IPS-NIHi11 (cell line): ENCODE data around the gene FAM168A.
"Not testable (repeated sequence)": the region's sequence is repeated elsewhere in the genome, so short reads cannot be mapped to it uniquely, and the experiment has no call there.

Experiments used
- DNase-seq: peaks from one replicate; pipeline ENCODE4 v3.0.0; 2012; ENCODE audit warnings: mixed read lengths, low spot score

FAM168A gene

DNA sequence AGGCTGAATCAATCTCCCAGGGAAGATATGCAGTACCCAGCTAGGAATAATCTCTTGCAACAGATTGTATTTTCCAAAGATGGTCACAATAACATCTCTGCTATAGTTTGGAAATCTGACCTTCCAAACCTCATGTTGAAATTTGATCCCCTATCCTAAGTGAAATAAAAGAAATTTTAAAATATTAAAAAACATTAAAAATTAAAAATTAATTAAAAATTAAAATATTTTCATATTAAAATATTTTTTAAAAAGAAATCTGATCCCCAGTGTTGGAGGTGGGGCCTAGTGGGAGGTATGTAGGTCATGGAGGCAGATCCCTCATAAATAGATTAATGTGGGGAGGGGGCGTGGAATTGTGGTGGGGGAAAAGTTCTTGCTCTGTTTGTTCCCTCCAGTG, 79.7 kb downstream of the FAM168A start:
- DNase-seq: no peak

DNA sequence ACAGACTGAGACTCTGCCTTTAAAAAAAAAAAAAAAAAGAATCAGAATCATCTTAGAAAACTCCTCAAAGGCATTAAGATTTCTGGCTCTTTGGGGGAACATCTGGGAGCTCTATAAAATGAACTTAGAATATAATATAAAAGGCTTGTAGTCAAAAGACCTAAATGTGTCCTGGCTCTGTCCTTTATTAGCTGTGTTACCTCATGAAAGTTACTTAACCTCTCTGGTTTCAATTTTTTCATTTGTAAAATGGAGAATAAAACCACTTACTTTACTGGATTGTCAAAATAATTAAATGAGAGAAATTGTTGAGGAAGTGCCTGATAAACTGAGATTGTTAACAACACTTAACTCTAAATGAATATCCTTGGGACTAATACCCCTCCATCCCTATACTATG, 81.8 kb downstream of the FAM168A start:
- no peak for DNase-seq

- DNase-seq: no peak
These were observed 84.2 kb downstream of the FAM168A start for GRCh38 chr11:73513707-73514106.

GRCh38 chr11:73510877-73511276, 87.0 kb downstream of the FAM168A start:
- DNase-seq: no peak

- DNase-seq: no peak
These were observed 87.8 kb downstream of the FAM168A start for GRCh38 chr11:73510106-73510505.

- no peak for DNase-seq
These were observed 88.7 kb downstream of the FAM168A start for GRCh38 chr11:73509188-73509587.

DNA sequence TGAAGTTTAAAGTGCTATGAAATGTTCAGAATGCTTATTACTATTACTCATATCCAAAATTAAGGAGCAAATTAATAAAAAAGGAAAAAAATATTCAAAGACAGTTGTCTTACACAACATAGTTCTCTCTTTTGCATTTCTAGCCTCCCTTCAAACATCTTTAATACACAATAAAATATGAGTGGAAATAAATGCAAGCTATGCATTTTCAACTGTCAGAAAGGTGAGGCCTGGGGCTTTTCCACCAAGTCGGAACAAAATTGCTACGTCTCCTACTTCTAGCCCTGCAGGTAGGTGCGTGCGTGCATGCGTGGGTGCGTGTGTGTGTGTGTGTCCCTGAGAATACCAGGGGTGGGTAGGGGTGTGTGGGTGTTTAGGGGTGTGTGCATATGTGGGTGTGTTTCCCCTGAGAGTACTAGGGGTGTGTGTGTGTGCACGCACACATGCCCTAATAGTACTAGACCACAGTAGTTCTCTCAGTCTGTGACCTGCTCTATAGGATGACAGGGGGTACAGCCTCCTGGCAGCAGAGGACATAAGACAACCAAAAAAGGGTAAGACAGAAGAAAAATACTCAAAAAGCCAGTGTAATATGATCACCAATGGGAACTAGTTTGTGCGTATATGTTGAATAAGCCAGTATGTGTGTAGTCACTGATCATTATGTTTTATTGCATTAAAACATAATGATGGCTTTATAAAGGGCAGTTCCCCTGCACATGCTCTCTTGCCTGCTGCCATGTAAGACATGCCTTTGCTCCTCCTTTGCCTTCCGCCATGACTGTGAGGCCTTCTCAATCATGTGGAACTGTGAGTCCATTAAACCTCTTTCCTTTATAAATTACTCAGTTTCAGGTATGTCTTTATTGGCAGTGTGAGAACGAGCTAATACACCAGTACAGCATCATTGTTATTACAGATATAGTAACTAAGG, 89.4 kb downstream of the FAM168A start:
- DNase-seq: no peak

DNA sequence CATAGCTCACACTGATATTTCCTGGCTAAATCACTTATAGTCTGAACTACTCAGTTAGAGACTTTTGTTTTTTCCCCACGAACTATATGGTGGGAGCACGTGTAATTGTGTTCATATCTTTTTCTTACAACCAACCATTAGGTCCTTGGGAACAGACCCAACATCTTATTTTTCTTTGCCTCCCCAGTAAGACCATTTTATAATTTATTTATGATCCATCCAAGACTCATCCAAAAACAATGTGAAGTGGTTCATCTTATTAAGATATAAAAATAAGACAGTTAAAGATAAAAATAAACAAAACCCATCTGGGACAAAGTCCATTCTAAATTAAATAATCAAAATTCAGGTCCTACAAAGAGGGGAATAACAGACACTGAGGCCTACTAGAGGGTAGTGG, 90.8 kb downstream of the FAM168A start:
- no peak for DNase-seq

GRCh38 chr11:73506038-73506437, 91.9 kb downstream of the FAM168A start:
- DNase-seq: no peak

DNA sequence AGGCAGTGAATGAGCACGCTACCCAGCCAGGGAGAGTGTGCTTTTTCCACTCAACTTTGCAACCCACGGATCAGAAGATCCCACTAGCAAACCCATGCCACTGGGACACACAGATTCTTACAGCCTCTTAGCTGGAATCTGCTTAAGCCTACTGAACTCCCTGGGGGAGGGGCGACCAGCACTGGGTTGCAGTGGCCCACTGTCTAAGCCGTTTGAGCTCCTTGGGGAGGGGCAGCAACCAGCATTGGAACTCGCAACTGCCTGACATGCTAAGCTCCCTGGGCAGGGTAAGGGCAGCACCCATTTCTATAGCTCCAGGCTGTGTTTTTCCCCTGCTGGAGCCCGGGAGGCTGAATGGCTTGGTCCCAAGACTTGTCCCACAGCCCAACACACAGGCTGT, 99.6 kb downstream of the FAM168A start:
- DNase-seq: no peak

GRCh38 chr11:73496134-73496533, 101.8 kb downstream of the FAM168A start:
- no peak for DNase-seq

GRCh38 chr11:73495731-73496130, 102.2 kb downstream of the FAM168A start:
- DNase-seq: no peak

DNA sequence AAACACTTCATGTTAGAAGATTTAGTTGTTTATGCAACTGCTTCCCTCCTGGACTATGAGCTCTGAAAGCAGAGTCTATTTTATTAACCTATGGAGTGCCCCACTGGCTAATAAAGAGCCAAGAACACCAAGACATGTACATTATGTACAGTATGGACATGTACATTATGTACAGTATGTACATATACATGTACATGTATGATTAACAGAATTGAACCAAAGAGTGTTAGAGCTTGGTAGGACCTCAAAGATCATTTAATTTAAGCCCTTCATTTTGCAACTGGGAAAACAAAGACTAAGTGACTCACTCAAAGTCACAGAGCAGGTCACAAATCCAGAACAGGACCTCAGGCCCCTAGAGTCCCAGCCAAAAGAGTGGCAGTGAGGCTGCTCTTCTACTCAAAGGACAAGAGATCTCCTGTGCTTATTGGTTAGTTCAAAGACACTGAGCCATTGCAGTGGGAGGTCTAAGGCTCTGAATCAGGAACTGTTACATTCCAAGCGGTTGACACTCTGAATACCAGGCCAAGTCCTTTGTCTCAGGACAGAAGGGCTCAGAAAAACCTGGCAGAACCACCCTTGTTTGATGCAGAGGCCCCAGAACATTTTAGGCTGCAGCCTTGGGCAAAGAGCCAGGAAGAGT, 103.8 kb downstream of the FAM168A start:
- peak; percentile 79 for DNase-seq

GRCh38 chr11:73481626-73482025, 116.3 kb downstream of the FAM168A start:
- no peak for DNase-seq

DNA sequence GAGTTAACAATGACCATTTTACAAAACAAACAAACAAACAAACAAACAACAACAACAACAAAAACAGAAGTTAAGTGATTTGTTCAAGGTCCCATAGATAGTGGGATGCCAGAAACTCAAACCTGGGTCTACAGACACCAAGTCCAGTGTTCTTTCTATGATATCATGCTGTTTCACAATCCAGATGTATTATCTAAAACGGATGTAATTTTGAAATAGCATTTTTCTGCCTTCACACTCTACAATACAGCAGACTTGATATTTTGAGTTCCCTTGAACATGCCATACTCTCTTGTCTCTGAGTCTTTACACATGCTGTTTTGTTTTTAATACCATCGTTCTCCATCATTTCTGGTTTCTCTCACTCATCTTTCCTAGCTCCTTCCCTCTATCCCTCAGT, 117.2 kb downstream of the FAM168A start:
- no peak for DNase-seq

DNA sequence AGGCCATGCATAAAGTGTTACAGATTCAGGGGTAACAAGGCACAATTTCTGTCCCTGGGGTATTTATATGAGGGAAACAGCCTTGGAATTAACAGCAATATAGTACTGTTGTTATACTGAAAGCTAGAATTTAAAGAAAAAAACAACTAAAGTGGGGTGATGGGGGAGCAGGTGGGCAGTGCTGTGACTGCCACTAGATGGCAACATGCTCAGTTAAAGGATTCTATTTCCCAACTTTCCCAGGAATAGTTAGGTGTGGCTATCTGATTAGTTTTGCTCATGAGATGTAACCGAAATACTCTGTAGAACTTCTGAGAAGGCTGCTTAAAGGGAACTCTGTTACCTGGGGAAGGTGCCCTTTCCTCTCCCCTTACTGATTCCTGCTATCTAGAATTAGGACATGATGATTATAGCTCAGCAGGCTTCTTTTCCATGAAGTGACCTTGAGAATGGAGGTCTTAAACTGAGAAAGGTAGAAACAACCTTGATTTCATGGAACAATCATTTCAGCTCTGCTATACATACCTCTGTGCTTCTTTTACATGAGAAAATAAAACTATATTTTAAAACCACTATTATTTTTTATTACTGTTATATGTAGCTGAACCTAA, 119.1 kb downstream of the FAM168A start:
- DNase-seq: peak; percentile 74

DNA sequence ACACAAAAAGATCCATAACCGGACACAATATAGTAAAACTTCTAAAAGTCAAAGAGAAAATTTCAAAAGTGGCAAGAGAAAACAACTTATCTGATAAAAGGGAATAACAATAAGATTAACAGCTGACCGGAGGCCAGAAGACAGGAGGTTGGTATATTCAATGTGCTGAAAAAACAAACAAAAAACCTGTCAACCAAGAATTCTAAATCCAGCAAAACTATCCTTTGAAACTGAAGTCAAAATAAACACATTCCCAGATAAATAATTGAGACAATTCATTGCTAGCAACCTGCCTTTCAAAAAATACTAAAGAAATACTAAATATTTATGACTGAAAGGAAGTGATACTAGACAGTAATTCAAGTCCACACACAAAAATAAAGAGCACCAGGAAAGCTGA, 120.4 kb downstream of the FAM168A start:
- no peak for DNase-seq

GRCh38 chr11:73475549-73476095, 122.3 kb downstream of the FAM168A start:
- DNase-seq: no peak

GRCh38 chr11:73473252-73473651, 124.7 kb downstream of the FAM168A start:
- DNase-seq: no peak

- not testable (repeated sequence) for DNase-seq
These were observed 127.8 kb downstream of the FAM168A start for GRCh38 chr11:73470036-73470612.

DNA sequence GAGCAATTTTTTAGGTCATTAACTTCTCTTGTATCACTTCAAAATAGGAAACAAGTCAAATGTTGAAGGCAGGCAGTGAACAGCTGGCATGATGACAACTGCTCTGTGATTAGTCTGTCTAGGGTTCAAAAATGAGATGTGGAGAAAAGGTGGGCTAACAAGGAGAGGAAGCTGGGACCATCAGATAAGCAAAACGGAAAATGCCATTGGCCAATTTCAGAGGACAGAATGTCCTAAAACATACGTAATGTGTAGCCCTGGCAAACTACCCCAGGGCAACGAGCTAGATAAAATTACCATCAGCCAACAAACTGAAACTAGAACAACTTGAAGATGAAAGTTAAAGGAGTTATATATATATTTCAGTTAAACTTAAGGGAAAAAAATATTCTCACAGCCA, 128.5 kb downstream of the FAM168A start:
- no peak for DNase-seq

DNA sequence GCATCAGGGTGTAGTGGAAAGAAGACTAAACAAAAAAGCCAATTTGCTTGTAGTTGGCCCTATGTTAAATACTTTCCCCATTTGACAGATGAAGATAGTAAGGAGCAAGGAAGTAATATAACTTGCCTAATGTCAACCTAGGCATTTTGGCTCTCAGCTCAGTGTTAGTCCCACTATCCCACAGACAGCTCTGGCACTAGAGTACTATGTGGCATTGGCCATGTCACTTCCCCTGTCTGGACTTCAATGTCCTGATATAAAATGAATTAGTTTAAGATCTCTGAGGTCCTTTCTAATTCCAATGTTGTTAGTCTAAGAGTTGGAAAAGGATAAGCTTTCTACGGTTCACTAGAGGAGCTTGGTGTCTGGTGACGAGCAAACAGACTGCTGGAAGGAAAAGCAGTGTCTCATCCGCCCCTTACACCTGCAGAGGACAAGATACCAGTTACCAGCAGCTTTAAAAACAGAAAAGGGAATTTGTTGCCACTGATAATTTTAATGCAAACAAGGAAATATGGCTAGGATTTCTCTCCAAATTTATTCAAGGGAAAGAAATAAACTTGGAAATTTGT, 129.2 kb downstream of the FAM168A start:
- DNase-seq: no peak
